ENCODE measurements around the gene TUBAL3. TPM values are rescaled to one million over a fixed set of nuclear protein-coding genes. Genes with fewer than 3 reads are reported as not detected.

The TUBAL3 gene
- total RNA-seq, 2 experiments from 2014 or later, result not detected

- no peaks in the 10 kb centered on the region for H3K36me3 Mint-ChIP-seq (ENCODE audit: low read depth)
- POLR2A ChIA-PET, result no interaction called here
- no peak overlapping the region for H3K4me3 Mint-ChIP-seq
- H3K27ac Mint-ChIP-seq, result no peak overlapping the region
- CTCF ChIA-PET, result interaction anchor here (1.1 to 1.3 kb wide), 3 partner anchors 17 to 254 kb away, joined by 3 to 5 read pairs (median 3); no protein-coding TSS in a partner anchor
- no peak for DNase-seq
- H3K27me3 Mint-ChIP-seq, result peaks cover 5% of the 10 kb centered on the region
- H3K9me3 Mint-ChIP-seq, result no peaks in the 10 kb centered on the region
- no peaks in the 10 kb centered on the region for H3K4me1 Mint-ChIP-seq
Measured at GRCh38 chr10:5343979-5344378, 60.6 kb downstream of the TUBAL3 start.

DNA sequence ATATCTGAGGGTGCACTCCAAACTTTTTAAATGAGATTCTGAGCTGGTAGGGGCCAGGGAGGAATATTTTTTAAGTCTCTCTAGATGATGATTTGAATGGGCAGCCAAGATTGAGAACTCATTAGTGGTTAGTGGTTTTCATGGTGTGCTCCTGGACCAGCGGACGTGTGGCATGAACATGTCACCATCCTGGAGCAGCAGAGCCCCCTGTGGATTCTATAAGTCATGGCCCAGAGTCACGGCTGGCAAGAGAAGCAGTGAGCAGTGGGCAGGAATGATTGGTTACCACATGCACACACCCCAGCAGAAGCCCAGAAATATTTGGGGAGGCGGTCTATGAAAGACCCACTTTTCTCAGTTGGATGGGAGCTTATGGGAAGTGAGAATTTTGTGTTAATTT is 61.1 kb downstream of the TUBAL3 start:
- H3K9me3 Mint-ChIP-seq, result no peaks in the 10 kb centered on the region
- H3K4me1 Mint-ChIP-seq, result no peaks in the 10 kb centered on the region
- H3K27me3 Mint-ChIP-seq, result peaks cover 5% of the 10 kb centered on the region
- no peak overlapping the region for H3K4me3 Mint-ChIP-seq
- no peak for DNase-seq
- H3K36me3 Mint-ChIP-seq (ENCODE audit: low read depth), result no peaks in the 10 kb centered on the region
- no peak overlapping the region for H3K27ac Mint-ChIP-seq
- CTCF ChIA-PET, result interaction anchor here (1.1 to 1.3 kb wide), 4 partner anchors 17 to 253 kb away, joined by 3 to 5 read pairs (median 4); no protein-coding TSS in a partner anchor
- POLR2A ChIA-PET, result no interaction called here

Other genes with a start within 250 kb of the TUBAL3 start
- under 1 TPM; 0.27 to 0.50 TPM for gene AKR1C8, start 219.7 kb downstream of the TUBAL3 start, total RNA-seq
- not detected for gene AKR1C4, start 208.0 kb downstream of the TUBAL3 start, total RNA-seq
- gene UCN3, start 39.9 kb downstream of the TUBAL3 start, total RNA-seq, result not detected
- gene NET1, start 7.7 kb upstream of the TUBAL3 start, total RNA-seq, result 10 to 100 TPM; 39.1 to 47.7 TPM
- gene CALML5, start 94.7 kb upstream of the TUBAL3 start, total RNA-seq, result not detected
- gene CALML3, start 120.1 kb upstream of the TUBAL3 start, total RNA-seq, result not detected

Measured in activated CD4-positive, alpha-beta T cell treated with anti-CD3 and anti-CD28 coated beads, Interleukin-2, amount 10 ng/mL, durations not matched to agents 7 days and 5 days (primary cell).